HFF-Myc (cell line): ENCODE measurements around the gene UBE2O.

Source experiments
- DNase-seq: peaks from one replicate; pipeline ENCODE4 v3.0.0-alpha.2; 2011; ENCODE audit warnings: low read depth; ENCODE audit errors: extremely low read depth
- H3K4me3 ChIP-seq: replicated peaks from 2 replicates; pipeline ENCODE4 v1.5.1; 2011; ENCODE audit warnings: low read depth, mild to moderate bottlenecking, control low read depth, low read length
- CTCF ChIP-seq: IDR thresholded peaks from 2 replicates; pipeline ENCODE4 v1.5.1; 2012; ENCODE audit warnings: mild to moderate bottlenecking, low read depth, low read length, control low read depth; ENCODE audit errors: missing control alignments

Gene UBE2O

DNA sequence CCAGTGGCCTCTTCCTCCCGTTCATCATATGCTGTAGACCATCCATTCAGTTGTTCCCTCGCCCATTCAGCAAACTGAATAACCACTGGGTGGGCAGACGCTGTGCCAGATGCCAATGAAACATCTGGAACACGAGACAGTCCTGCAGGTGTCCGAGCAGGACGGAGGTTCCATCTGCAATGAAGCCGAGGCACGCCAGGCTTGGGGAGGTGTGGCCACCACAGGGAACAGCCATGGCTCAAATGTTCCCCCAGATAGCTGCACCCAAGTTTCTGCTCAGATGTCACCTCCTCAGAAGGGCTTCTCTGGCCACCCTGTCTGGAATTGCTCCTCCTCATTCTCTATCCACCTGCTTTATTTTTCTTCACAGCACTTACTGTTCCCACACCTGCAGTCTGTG is 30.5 kb downstream of the UBE2O start:
- no peak for TF ChIP-seq CTCF

DNA sequence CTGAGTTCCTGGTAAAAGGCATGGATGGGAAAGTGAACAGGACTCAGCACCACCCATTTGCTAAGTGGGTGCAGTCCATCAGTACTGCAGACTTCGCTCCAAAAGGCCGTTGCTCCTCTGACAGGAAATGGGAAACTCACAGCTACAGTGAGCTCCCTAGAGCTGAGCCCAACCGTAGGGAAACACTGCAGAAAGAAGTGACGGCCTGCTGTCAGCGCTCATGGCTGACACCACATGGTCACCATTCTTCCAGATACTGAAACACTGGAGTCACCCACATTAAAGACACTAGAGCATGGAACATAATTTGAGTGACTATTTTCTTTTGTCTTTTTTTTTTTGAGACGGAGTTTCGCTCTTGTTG is 31.9 kb downstream of the UBE2O start:
- DNase-seq: no peak
- no peak for TF ChIP-seq CTCF
- H3K4me3 ChIP-seq: no peak overlapping the region

More for the DNA sequence above, 30.5 kb downstream of the UBE2O start:
- no peak overlapping the region for H3K4me3 ChIP-seq
- DNase-seq: no peak

- H3K4me3 ChIP-seq: no peak overlapping the region
- no peak for DNase-seq
- TF ChIP-seq CTCF: no peak
These were observed 32.5 kb downstream of the UBE2O start for GRCh38 chr17:76420356-76421043.

- no peak overlapping the region for H3K4me3 ChIP-seq
- DNase-seq: no peak
- TF ChIP-seq CTCF: no peak
These were observed 33.2 kb downstream of the UBE2O start for GRCh38 chr17:76419576-76420260.

- TF ChIP-seq CTCF: no peak
- DNase-seq: no peak
- H3K4me3 ChIP-seq: no peak overlapping the region
These were observed 35.3 kb downstream of the UBE2O start for GRCh38 chr17:76417499-76418143.

DNA sequence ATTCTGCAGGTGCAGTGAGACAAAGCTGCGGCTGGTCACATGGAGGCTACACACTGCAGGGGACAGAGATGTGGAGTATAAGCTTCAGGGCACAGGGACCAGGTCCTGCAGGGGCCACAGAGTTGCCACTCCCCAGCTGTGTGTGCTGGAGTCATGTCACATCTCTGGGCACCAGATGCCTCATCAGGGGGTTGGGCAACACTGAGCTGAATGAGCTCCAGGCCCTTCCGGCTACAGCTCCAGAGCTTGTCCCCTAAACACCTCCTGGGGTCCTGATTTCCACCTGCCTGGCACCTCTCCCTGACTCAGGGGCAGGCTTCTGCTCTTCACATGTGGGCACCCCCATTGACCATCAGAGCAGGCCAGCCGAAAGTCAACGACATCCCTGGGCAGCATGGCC is 36.1 kb downstream of the UBE2O start:
- TF ChIP-seq CTCF: no peak
- H3K4me3 ChIP-seq: no peak overlapping the region
- no peak for DNase-seq
